Measurements from ENCODE around the gene EFCAB12. TPM values are rescaled to one million over a fixed set of nuclear protein-coding genes. Genes with fewer than 3 reads are reported as not detected.

Gene EFCAB12
- total and polyA plus RNA-seq, 2 of the 4 experiments (the other 2 are of a cell fraction), result under 0.01 to 0.17 TPM

- no peak overlapping the region for H2BK120ac ChIP-seq (ENCODE audit: low read depth, low read length)
- DNase-seq, result no peak
- intact Hi-C loops (cut with micrococcal nuclease) (no loop called here), in situ Hi-C loops (cut with MboI; ENCODE audit: low sequenced_read_pairs) (no loop called here), dilution Hi-C loops (cut with HindIII; ENCODE audit: low sequenced_read_pairs, unreplicated experiment) (no loop called here)
- H3K23ac ChIP-seq (ENCODE audit: low read depth, low read length), result no peak overlapping the region
- peaks cover 4% of the 10 kb centered on the region; the same call in 1 of the 2 replicates for H3K4me1 ChIP-seq (ENCODE audit: control insufficient read depth, insufficient read depth, low read length)
- ATAC-seq (ENCODE audit: low read depth), result no peak
- H3K4me2 ChIP-seq (ENCODE audit: low read depth, low read length), result no peak overlapping the region
- H2BK5ac ChIP-seq (ENCODE audit: low read depth, low read length, poor library complexity, severe bottlenecking), result no peak overlapping the region
- H2AK5ac ChIP-seq (ENCODE audit: low read depth, low read length), result no peak overlapping the region
- no peaks in the 10 kb centered on the region for H3K9me3 ChIP-seq (ENCODE audit: control insufficient read depth, insufficient read depth, low read length)
- peaks cover 13% of the 10 kb centered on the region for H3K27me3 ChIP-seq (ENCODE audit: control insufficient read depth, insufficient read depth, low read length)
- H3K27ac ChIP-seq (ENCODE audit: insufficient read depth, low read length), result no peak overlapping the region
- H4K91ac ChIP-seq (ENCODE audit: insufficient read depth, low read depth, low read length), result no peak overlapping the region
- H4K5ac ChIP-seq (ENCODE audit: low read depth, low read length), result no peak overlapping the region
- H3K4me3 ChIP-seq (ENCODE audit: insufficient read depth, low read depth, low read length), result no peak overlapping the region
- H4K20me1 ChIP-seq (ENCODE audit: insufficient read depth, low read length), result no peaks in the 10 kb centered on the region; the same call in 1 of the 2 replicates
- H2AFZ ChIP-seq (replicated peaks; ENCODE audit: low read length, poor library complexity), result no peak overlapping the region
- WGBS, 2 experiments (ENCODE audit: extremely low coverage in 2 of 2, insufficient read length in 1 of 2), result 47% methylated on average over 6 of the region's 20 CpGs; no CpG with 5 or more reads in 1 of the 2 experiments
- no peaks in the 10 kb centered on the region for H3K79me1 ChIP-seq (ENCODE audit: low read depth in 1 of 2, low read length in 2 of 2)
- POLR2A ChIA-PET (ENCODE audit: unreplicated experiment), result no interaction called here
- H4K8ac ChIP-seq (ENCODE audit: low read depth in 2 of 2, low read length in 2 of 2), result no peak overlapping the region
- H3K9me1 ChIP-seq (ENCODE audit: insufficient read depth, low read length), result peaks cover 11% of the 10 kb centered on the region
- CTCF ChIA-PET, result no interaction called here
- BruUV-seq (replicated peaks), result no TSS peak
- no peak overlapping the region for H3K56ac ChIP-seq (ENCODE audit: extremely low read depth, insufficient read depth, low read length)
- H2BK15ac ChIP-seq (ENCODE audit: low read depth, low read length), result no peak overlapping the region
- no peak overlapping the region for H3K14ac ChIP-seq (replicated peaks; ENCODE audit: low read depth, low read length)
- H3K9ac ChIP-seq (ENCODE audit: low read depth, low read length), result no peak overlapping the region
- no peak overlapping the region for H3K4ac ChIP-seq (ENCODE audit: low read depth, low read length)
- no peak overlapping the region for H2BK20ac ChIP-seq (ENCODE audit: low read depth, low read length)
- no peak overlapping the region for H3K18ac ChIP-seq (ENCODE audit: low read depth, low read length)
- no peaks in the 10 kb centered on the region for H3K36me3 ChIP-seq (ENCODE audit: control insufficient read depth, insufficient read depth, low read length)
- H2AK9ac ChIP-seq (replicated peaks; ENCODE audit: low read depth, low read length, poor library complexity), result no peak overlapping the region
- TF ChIP-seq BHLHE40 (IDR thresholded peaks at IDR 0.05; ENCODE audit: low read depth, low read length) (no peak), USF2 (IDR thresholded peaks at IDR 0.05; ENCODE audit: low read depth, low read length) (no peak), RAD21 (IDR thresholded peaks at IDR 0.05; ENCODE audit: low read length) (no peak), MAFK (IDR thresholded peaks at IDR 0.05; ENCODE audit: low read depth, low read length) (no peak), CHD1 (IDR thresholded peaks at IDR 0.05; ENCODE audit: low read depth, low read length) (no peak), SMC3 (IDR thresholded peaks at IDR 0.05; ENCODE audit: low read depth, low read length) (no peak), MAZ (IDR thresholded peaks at IDR 0.05; ENCODE audit: borderline replicate concordance, low read depth, low read length) (no peak), RCOR1 (IDR thresholded peaks at IDR 0.05; ENCODE audit: insufficient replicate concordance, low read length) (no peak), CEBPB (IDR thresholded peaks at IDR 0.05; ENCODE audit: low read depth, low read length) (no peak), CTCF (conservative IDR thresholded peaks at IDR 0.05; ENCODE audit: low read depth, low read length) (no peak), POLR2A (IDR thresholded peaks at IDR 0.05; ENCODE audit: low read depth, low read length) (no peak), NFE2L2 (IDR thresholded peaks at IDR 0.05; ENCODE audit: low read depth, low read length) (no peak), MXI1 (IDR thresholded peaks at IDR 0.05; ENCODE audit: borderline replicate concordance, low read depth, low read length) (no peak), FOS (IDR thresholded peaks at IDR 0.05; ENCODE audit: low read depth, low read length) (no peak), RFX5 (IDR thresholded peaks at IDR 0.05; ENCODE audit: low read depth, low read length) (no peak)
Measured at GRCh38 chr3:129371041-129371826, 57.2 kb downstream of the EFCAB12 start.
